ENCODE data around the gene PACS2.

DNA sequence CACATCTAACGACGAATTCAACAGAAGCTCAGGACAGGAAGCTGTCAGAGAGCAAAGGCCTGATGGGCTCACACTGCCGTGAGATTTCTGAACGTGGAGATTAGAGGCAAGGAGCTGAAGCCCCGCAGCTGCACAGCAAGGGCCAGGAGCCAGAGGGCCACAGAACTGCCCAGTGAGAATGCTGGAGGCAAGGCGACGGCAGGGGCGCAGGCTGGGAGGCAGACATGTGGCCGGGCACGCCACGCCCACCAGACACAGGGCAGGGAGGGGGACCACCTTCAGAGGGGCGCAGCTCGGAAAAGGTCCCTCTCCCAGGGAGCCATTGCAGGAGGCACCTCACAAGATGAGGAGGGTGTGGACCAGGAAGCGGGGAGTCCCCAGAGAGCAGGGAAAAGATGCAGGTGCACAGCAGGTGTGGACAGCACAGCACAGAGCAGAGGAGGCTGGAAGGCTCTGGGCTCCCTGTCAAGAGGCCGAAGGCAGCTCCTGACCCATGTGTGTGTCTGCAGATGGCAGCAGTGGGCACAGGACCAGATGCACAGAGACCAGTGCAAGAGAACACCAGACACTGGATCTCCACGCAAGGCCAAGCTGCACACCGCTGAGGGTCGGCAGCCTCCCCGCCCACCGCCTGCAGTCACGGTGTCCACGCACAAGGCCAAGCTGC is 43.2 kb upstream of the PACS2 start:
- TF ChIP-seq, protein P1, sequence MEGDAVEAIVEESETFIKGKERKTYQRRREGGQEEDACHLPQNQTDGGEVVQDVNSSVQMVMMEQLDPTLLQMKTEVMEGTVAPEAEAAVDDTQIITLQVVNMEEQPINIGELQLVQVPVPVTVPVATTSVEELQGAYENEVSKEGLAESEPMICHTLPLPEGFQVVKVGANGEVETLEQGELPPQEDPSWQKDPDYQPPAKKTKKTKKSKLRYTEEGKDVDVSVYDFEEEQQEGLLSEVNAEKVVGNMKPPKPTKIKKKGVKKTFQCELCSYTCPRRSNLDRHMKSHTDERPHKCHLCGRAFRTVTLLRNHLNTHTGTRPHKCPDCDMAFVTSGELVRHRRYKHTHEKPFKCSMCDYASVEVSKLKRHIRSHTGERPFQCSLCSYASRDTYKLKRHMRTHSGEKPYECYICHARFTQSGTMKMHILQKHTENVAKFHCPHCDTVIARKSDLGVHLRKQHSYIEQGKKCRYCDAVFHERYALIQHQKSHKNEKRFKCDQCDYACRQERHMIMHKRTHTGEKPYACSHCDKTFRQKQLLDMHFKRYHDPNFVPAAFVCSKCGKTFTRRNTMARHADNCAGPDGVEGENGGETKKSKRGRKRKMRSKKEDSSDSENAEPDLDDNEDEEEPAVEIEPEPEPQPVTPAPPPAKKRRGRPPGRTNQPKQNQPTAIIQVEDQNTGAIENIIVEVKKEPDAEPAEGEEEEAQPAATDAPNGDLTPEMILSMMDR (conservative IDR thresholded peaks at IDR 0.05; ENCODE audit: low read depth, low read length): no peak
- TF ChIP-seq EZH2 (IDR thresholded peaks at IDR 0.05; ENCODE audit: low read length, unreplicated experiment): no peak
